SH-SY5Y (cell line): ENCODE measurements around the gene PTPRT.

ENCODE experiments used
- GATA2 ChIP-seq: IDR thresholded peaks from 2 replicates; pipeline ENCODE4 v1.6.1; 2011; ENCODE audit warnings: mild to moderate bottlenecking, low read depth, low read length
- GATA3 ChIP-seq: IDR thresholded peaks from 2 replicates; pipeline ENCODE4 v1.6.1; 2011; ENCODE audit warnings: low read depth, mild to moderate bottlenecking, low read length, moderate library complexity

DNA sequence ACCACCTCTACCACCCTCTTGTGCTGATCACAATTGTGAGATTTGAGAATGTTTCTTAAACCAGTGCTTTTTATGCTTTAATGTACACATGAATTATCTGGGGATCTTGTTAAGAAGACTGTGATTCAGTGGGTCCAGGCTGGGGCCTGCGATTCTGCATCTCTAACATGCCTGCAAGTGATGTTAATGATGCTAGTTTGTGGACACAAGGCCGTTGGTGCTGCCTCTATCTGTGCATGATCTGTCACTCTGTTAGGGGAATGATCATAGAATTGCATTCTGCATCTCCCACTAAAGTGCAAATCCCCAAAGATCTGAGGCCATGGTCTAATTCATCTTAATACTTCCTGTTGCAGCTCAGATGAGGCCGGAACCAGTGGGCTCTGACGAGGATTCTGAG, 746.5 kb downstream of the PTPRT start:
- TF ChIP-seq GATA2 (no peak), GATA3 (no peak)
